ENCODE results near the gene EXO1.

- TF ChIP-seq CTCF (IDR thresholded peaks at IDR 0.05) (no peak), POLR2A (IDR thresholded peaks at IDR 0.05) (no peak)
Measured at GRCh38 chr1:241799416-241799815, 48.6 kb upstream of the EXO1 start.

Measured in right lobe of liver (tissue), 4 donors.